ENCODE measurements around the gene ADARB2.

Gene ADARB2

DNA sequence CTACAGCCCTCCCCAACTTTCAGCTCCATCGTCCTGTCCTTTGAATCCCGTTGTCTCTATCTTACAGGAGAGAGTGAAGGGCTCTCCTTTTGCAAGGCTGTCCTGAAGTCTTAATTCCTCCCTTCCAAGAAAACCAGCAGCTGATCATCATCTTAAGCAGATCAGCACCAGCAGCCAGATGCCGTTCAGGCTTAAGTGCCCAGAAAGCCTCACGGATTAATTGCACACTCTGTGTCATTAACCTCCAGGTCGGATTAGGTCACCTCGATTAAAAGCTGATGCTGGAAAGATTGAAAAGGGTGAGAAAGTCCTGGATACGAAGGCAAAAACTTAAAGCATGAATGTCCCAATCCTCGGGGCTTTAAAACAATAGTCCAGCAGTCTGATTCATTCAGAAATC, 24.8 kb upstream of the ADARB2 start:
- Histone ChIP-seq H2AFZ (ENCODE audit: low read depth) (no peak overlapping the region), H3K27ac (no peak overlapping the region), H3K4me1 (ENCODE audit: low read depth, poor library complexity, severe bottlenecking) (no peaks in the 10 kb centered on the region), H3K4me2 (no peak overlapping the region), H3K9ac (no peak overlapping the region), H3K79me2 (ENCODE audit: insufficient read depth, low read depth) (no peaks in the 10 kb centered on the region), H3K4me3 (IDR thresholded peaks at IDR 0.05; ENCODE audit: insufficient read depth, low read depth, low read length) (no peak overlapping the region), H4K20me1 (ENCODE audit: insufficient read depth) (no peaks in the 10 kb centered on the region), H3K27me3 (ENCODE audit: insufficient read depth, low read depth) (no peaks in the 10 kb centered on the region), H3K36me3 (ENCODE audit: insufficient read depth) (no peaks in the 10 kb centered on the region)
- TF ChIP-seq, protein P1, sequence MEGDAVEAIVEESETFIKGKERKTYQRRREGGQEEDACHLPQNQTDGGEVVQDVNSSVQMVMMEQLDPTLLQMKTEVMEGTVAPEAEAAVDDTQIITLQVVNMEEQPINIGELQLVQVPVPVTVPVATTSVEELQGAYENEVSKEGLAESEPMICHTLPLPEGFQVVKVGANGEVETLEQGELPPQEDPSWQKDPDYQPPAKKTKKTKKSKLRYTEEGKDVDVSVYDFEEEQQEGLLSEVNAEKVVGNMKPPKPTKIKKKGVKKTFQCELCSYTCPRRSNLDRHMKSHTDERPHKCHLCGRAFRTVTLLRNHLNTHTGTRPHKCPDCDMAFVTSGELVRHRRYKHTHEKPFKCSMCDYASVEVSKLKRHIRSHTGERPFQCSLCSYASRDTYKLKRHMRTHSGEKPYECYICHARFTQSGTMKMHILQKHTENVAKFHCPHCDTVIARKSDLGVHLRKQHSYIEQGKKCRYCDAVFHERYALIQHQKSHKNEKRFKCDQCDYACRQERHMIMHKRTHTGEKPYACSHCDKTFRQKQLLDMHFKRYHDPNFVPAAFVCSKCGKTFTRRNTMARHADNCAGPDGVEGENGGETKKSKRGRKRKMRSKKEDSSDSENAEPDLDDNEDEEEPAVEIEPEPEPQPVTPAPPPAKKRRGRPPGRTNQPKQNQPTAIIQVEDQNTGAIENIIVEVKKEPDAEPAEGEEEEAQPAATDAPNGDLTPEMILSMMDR (conservative IDR thresholded peaks at IDR 0.05; ENCODE audit: low read depth, low read length): no peak

DNA sequence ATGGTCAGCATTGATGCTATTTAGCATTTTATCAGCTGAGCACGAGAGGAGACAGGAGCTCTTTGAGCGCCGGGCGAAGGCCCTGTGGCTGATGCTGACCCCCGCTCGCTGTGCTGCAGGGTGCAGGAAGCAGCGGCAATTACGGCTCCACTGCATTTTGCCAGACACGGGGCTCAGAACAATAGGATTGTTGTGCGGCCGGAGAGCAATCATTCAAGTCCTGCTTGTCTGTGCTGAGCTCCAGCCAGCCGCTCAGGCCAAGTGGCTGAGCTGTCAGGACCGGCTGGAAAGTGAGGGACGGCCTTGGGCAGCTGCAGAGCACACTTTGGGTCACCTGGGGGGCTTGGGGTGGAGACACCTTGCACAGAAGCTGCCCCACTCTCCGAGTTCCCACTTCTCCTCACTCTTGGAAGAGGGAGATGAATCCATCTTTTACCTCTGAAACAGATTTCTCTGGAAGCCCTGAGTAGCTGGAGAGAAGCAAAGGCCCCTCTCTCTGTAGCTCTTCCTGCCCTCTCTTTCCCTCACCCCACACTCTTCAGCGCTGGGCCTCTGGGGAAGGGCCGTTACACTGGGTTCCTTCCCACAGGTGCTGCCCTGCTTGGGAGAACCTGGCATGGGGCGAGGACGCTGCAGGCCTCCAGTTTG, 17.3 kb upstream of the ADARB2 start:
- H3K36me3 ChIP-seq (ENCODE audit: insufficient read depth): no peaks in the 10 kb centered on the region
- H2AFZ ChIP-seq (ENCODE audit: low read depth): no peak overlapping the region
- H3K4me1 ChIP-seq (ENCODE audit: low read depth, poor library complexity, severe bottlenecking): no peaks in the 10 kb centered on the region
- no peak overlapping the region for H3K9ac ChIP-seq
- no peak overlapping the region for H3K27ac ChIP-seq
- no peaks in the 10 kb centered on the region for H4K20me1 ChIP-seq (ENCODE audit: insufficient read depth)
- H3K27me3 ChIP-seq (ENCODE audit: insufficient read depth, low read depth): no peaks in the 10 kb centered on the region
- H3K79me2 ChIP-seq (ENCODE audit: insufficient read depth, low read depth): no peaks in the 10 kb centered on the region
- TF ChIP-seq, protein P1 (conservative IDR thresholded peaks at IDR 0.05; ENCODE audit: low read depth, low read length): no peak
- no peak overlapping the region for H3K4me2 ChIP-seq
- H3K4me3 ChIP-seq (IDR thresholded peaks at IDR 0.05; ENCODE audit: insufficient read depth, low read depth, low read length): no peak overlapping the region

DNA sequence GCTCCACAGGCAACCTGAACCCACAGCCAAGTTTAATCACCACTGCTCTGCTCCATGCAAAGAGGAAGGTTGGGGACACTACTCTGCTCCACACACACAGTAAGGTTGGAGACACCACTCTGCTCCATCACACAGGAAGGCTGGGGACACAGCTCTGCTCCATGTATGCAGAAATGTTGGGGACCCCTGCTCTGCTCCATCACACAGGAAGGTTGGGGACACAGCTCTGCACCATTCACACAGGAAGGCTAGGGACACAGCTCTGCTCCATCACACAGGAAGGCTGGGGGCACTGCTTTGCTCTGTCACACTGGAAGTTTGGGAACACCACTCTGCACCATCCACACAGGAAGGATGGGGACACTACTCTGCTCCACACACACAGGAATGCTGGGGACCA, 14.8 kb upstream of the ADARB2 start:
- Histone ChIP-seq H3K9ac (no peak overlapping the region), H3K4me2 (no peak overlapping the region), H4K20me1 (ENCODE audit: insufficient read depth) (no peaks in the 10 kb centered on the region), H3K36me3 (ENCODE audit: insufficient read depth) (no peaks in the 10 kb centered on the region), H3K4me1 (ENCODE audit: low read depth, poor library complexity, severe bottlenecking) (no peaks in the 10 kb centered on the region), H2AFZ (ENCODE audit: low read depth) (no peak overlapping the region), H3K27me3 (ENCODE audit: insufficient read depth, low read depth) (no peaks in the 10 kb centered on the region), H3K79me2 (ENCODE audit: insufficient read depth, low read depth) (no peaks in the 10 kb centered on the region), H3K4me3 (IDR thresholded peaks at IDR 0.05; ENCODE audit: insufficient read depth, low read depth, low read length) (no peak overlapping the region), H3K27ac (no peak overlapping the region)
- TF ChIP-seq, protein P1 (conservative IDR thresholded peaks at IDR 0.05; ENCODE audit: low read depth, low read length): no peak

DNA sequence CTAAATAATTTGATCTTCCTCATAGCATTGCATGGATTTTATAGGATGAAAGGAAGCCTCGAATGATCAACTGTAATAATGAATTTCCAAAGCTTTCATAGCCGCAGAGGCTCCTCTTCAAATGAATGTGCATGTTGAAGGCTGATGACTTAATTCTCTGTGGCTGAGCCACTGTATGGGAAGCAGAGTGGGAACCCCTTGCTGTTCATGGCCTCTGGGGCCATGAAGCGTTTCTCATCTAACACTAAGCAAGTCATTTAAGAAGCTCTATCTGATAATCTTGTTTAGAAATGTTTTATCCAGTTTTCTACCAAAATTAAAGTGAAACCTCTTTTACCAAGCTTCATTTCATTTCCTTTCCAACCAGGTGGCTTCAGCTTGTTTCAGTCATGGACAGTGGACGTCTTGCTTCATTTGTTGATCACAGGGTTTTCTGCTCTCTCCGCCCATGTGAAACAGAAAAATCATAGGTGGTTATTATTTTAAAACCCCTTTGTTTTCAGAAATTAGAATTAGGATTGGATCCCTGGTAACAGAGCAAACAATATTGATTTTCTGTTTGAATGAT, 10.3 kb upstream of the ADARB2 start:
- TF ChIP-seq, protein P1 (conservative IDR thresholded peaks at IDR 0.05; ENCODE audit: low read depth, low read length): no peak
- Histone ChIP-seq H2AFZ (ENCODE audit: low read depth) (no peak overlapping the region), H3K27ac (no peak overlapping the region), H3K27me3 (ENCODE audit: insufficient read depth, low read depth) (no peaks in the 10 kb centered on the region), H3K79me2 (ENCODE audit: insufficient read depth, low read depth) (no peaks in the 10 kb centered on the region), H4K20me1 (ENCODE audit: insufficient read depth) (no peaks in the 10 kb centered on the region), H3K4me1 (ENCODE audit: low read depth, poor library complexity, severe bottlenecking) (no peaks in the 10 kb centered on the region), H3K9ac (no peak overlapping the region), H3K4me2 (no peak overlapping the region), H3K36me3 (ENCODE audit: insufficient read depth) (no peaks in the 10 kb centered on the region), H3K4me3 (IDR thresholded peaks at IDR 0.05; ENCODE audit: insufficient read depth, low read depth, low read length) (no peak overlapping the region)
